IMR-90 (cell line): ENCODE results near the gene ZNF280B.

ENCODE experiments used
- BHLHE40 ChIP-seq: fragments of 150-350 bp; IDR thresholded peaks from 2 replicates; pipeline ENCODE4 v1.6.1; 2016; ENCODE audit warnings: mild to moderate bottlenecking, low read depth, low read length
- CEBPB ChIP-seq: IDR thresholded peaks from 2 replicates; pipeline ENCODE4 v1.6.1; 2012; ENCODE audit warnings: low read depth, low read length, improper control_type of control experiment
- CHD1 ChIP-seq: IDR thresholded peaks from 2 replicates; pipeline ENCODE4 v1.6.1; 2012; ENCODE audit warnings: low read depth, low read length, improper control_type of control experiment
- FOS ChIP-seq: fragments of 150-350 bp; IDR thresholded peaks from 2 replicates; pipeline ENCODE4 v1.6.1; 2016; ENCODE audit warnings: low read depth, low read length
- MAFK ChIP-seq: IDR thresholded peaks from 2 replicates; pipeline ENCODE4 v1.6.1; 2012; ENCODE audit warnings: low read depth, low read length, improper control_type of control experiment
- MXI1 ChIP-seq: IDR thresholded peaks from 2 replicates; pipeline ENCODE4 v1.6.1; 2012; ENCODE audit warnings: low read depth, mild to moderate bottlenecking, low read length, moderate library complexity, borderline replicate concordance
- POLR2A ChIP-seq: IDR thresholded peaks from 2 replicates; pipeline ENCODE4 v1.6.1; 2012; ENCODE audit warnings: mild to moderate bottlenecking, low read depth, low read length
- RAD21 ChIP-seq: IDR thresholded peaks from 2 replicates; pipeline ENCODE4 v1.6.1; 2012; ENCODE audit warnings: low read length, improper control_type of control experiment
- RCOR1 ChIP-seq: IDR thresholded peaks from 2 replicates; pipeline ENCODE4 v1.6.1; 2012; ENCODE audit warnings: mild to moderate bottlenecking, low read length, improper control_type of control experiment; ENCODE audit not compliant: insufficient replicate concordance
- RFX5 ChIP-seq: IDR thresholded peaks from 2 replicates; pipeline ENCODE4 v1.8.0; 2012; ENCODE audit warnings: low read depth, mild to moderate bottlenecking, low read length, moderate library complexity
- SMC3 ChIP-seq: fragments of 150-350 bp; IDR thresholded peaks from 2 replicates; pipeline ENCODE4 v1.6.1; 2016; ENCODE audit warnings: low read depth, mild to moderate bottlenecking, antibody characterized with exemption, low read length, moderate library complexity
- TF ChIP-seq, protein P1 (sequence below): conservative IDR thresholded peaks from 2 replicates; pipeline ENCODE4 v1.5.1; 2012; ENCODE audit warnings: mild to moderate bottlenecking, low read depth, low read length, improper control_type of control experiment
- TF ChIP-seq, protein P2 (sequence below): fragments of 150-350 bp; IDR thresholded peaks from 2 replicates; pipeline ENCODE4 v1.6.1; 2017; ENCODE audit warnings: mild to moderate bottlenecking, antibody characterized with exemption, low read length, low read depth
- TF ChIP-seq, protein P3 (sequence below): fragments of 150-350 bp; IDR thresholded peaks from 2 replicates; pipeline ENCODE4 v1.6.1; 2016; ENCODE audit warnings: low read depth, mild to moderate bottlenecking, low read length, moderate library complexity, borderline replicate concordance

DNA sequence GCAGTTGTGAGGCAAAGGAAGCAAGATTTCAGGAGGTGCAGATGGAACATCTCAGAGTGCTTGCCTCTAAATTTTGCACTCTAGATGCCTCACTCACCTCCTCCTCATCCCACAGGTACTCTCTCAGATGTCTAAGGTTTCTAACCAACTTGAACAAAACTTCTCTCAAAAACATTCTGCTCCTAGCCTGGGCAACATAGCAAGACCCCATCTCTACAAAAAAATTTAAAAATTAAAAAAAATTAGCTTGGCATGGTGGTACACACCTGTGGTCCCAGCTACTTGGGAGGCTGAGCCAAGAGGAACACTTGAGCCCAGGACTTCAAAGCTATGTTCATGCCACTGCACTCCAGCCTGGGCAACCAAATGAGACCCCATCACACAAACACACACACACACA, 7.3 kb upstream of the ZNF280B start:
- TF ChIP-seq, protein P1, sequence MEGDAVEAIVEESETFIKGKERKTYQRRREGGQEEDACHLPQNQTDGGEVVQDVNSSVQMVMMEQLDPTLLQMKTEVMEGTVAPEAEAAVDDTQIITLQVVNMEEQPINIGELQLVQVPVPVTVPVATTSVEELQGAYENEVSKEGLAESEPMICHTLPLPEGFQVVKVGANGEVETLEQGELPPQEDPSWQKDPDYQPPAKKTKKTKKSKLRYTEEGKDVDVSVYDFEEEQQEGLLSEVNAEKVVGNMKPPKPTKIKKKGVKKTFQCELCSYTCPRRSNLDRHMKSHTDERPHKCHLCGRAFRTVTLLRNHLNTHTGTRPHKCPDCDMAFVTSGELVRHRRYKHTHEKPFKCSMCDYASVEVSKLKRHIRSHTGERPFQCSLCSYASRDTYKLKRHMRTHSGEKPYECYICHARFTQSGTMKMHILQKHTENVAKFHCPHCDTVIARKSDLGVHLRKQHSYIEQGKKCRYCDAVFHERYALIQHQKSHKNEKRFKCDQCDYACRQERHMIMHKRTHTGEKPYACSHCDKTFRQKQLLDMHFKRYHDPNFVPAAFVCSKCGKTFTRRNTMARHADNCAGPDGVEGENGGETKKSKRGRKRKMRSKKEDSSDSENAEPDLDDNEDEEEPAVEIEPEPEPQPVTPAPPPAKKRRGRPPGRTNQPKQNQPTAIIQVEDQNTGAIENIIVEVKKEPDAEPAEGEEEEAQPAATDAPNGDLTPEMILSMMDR: no peak
- TF ChIP-seq POLR2A (no peak), MXI1 (no peak), RAD21 (no peak), SMC3 (no peak), RFX5 (no peak), BHLHE40 (no peak), MAFK (no peak), CEBPB (no peak), FOS (no peak), CHD1 (no peak), RCOR1 (no peak)
- TF ChIP-seq, protein P2, sequence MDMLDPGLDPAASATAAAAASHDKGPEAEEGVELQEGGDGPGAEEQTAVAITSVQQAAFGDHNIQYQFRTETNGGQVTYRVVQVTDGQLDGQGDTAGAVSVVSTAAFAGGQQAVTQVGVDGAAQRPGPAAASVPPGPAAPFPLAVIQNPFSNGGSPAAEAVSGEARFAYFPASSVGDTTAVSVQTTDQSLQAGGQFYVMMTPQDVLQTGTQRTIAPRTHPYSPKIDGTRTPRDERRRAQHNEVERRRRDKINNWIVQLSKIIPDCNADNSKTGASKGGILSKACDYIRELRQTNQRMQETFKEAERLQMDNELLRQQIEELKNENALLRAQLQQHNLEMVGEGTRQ: no peak
- TF ChIP-seq, protein P3, sequence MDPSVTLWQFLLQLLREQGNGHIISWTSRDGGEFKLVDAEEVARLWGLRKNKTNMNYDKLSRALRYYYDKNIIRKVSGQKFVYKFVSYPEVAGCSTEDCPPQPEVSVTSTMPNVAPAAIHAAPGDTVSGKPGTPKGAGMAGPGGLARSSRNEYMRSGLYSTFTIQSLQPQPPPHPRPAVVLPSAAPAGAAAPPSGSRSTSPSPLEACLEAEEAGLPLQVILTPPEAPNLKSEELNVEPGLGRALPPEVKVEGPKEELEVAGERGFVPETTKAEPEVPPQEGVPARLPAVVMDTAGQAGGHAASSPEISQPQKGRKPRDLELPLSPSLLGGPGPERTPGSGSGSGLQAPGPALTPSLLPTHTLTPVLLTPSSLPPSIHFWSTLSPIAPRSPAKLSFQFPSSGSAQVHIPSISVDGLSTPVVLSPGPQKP: no peak
